NT2/D1 (cell line): Measurements from ENCODE around the gene GNPTG.

Experiments
- SUZ12 ChIP-seq: IDR thresholded peaks from 2 replicates; pipeline ENCODE4 v1.6.1; 2011; ENCODE audit not compliant: insufficient read length, insufficient read depth; ENCODE audit errors: extremely low read depth
- YY1 ChIP-seq: IDR thresholded peaks from 2 replicates; pipeline ENCODE4 v1.6.1; 2011; ENCODE audit not compliant: insufficient read length, insufficient read depth
- ZNF274 ChIP-seq: IDR thresholded peaks from 2 replicates; pipeline ENCODE4 v1.6.1; 2011; ENCODE audit warnings: mild to moderate bottlenecking, low read depth, low read length

GRCh38 chr16:1366712-1367299 is 15.1 kb downstream of the GNPTG start:
- TF ChIP-seq YY1 (no peak), ZNF274 (no peak), SUZ12 (no peak)
